HepG2 (cell line): ENCODE data around the gene ZNF264. TPM values are rescaled to one million over a fixed set of nuclear protein-coding genes. Genes with fewer than 3 reads are reported as not detected.

Experiments
- ASH2L ChIP-seq: fragments of 300-600, 200-600 bp; sonication (generic); IDR thresholded peaks from 2 replicates; pipeline ENCODE4 v1.7.0; 2017; ENCODE audit warnings: low read depth, mild to moderate bottlenecking, moderate library complexity, mixed read lengths, low read length; ENCODE audit not compliant: insufficient read length
- SAFB2 ChIP-seq: sonication (generic); formaldehyde crosslinking; IDR thresholded peaks from 2 replicates; pipeline ENCODE4 v1.5.1; 2020; ENCODE audit warnings: missing genetic modification reagents, low read depth, mild to moderate bottlenecking, borderline replicate concordance
- ZNF160 ChIP-seq: sonication (generic); formaldehyde crosslinking; IDR thresholded peaks from 2 replicates; pipeline ENCODE4 v1.8.0; 2022; ENCODE audit warnings: mild to moderate bottlenecking, inconsistent platforms, missing genetic modification reagents
- ZNF44 ChIP-seq: sonication (generic); formaldehyde crosslinking; IDR thresholded peaks from 2 replicates; pipeline ENCODE4 v1.5.1; 2020; ENCODE audit warnings: mild to moderate bottlenecking, missing genetic modification reagents
- polyA plus RNA-seq, 8 experiments: library from polyadenylated mRNA; depleted of rRNA in 3 of 8; stranded (reverse) in 7 of 8; unstranded in 1 of 8; fragments of >200 nt; fragmentation: Illumina TruSeq in 4 of 8; extraction: Trizol in 4 of 8; gene quantifications; 2 replicates each; pipeline versions ENCODE4 v1.2.1 to v1.2.3, GENCODE V29; 2011 to 2016; ENCODE audit warnings: low read depth in 4 of 8, missing spikeins in 1 of 8, mixed read lengths in 1 of 8; ENCODE audit not compliant: insufficient read depth in 1 of 8
- total RNA-seq, 5 experiments: library from RNA; depleted of rRNA; stranded (reverse); fragments of >200 nt; fragmentation: Illumina TruSeq; extraction: Trizol; gene quantifications; 2 replicates each; pipeline ENCODE4 v1.2.3, GENCODE V29; 2016; ENCODE audit warnings: low read depth in 1 of 5
- TF ChIP-seq, protein P1 (sequence below): sonication (generic); formaldehyde crosslinking; IDR thresholded peaks from 2 replicates; pipeline ENCODE4 v1.9.0; 2021; ENCODE audit warnings: missing genetic modification reagents, borderline replicate concordance
- TF ChIP-seq, protein P2 (sequence below): sonication (generic); formaldehyde crosslinking; IDR thresholded peaks from 2 replicates; pipeline ENCODE4 v1.5.0; 2020; ENCODE audit warnings: mild to moderate bottlenecking, missing genetic modification reagents, borderline replicate concordance
- TF ChIP-seq, protein P3 (sequence below): sonication (generic); formaldehyde crosslinking; IDR thresholded peaks from 2 replicates; pipeline ENCODE4 v1.5.0; 2020; ENCODE audit warnings: missing genetic modification reagents
- TF ChIP-seq, protein P4 (sequence below): sonication (generic); formaldehyde crosslinking; IDR thresholded peaks from 2 replicates; pipeline ENCODE4 v1.8.1; 2023; ENCODE audit warnings: missing genetic modification reagents, mild to moderate bottlenecking, borderline replicate concordance
- TF ChIP-seq, protein P5 (sequence below): sonication (generic); IDR thresholded peaks from 2 replicates; pipeline ENCODE4 v1.6.1; 2016; ENCODE audit warnings: low read depth, borderline replicate concordance
- TF ChIP-seq, protein P6 (sequence below): sonication (generic); formaldehyde crosslinking; conservative IDR thresholded peaks from 2 replicates; pipeline ENCODE4 v1.4.0; 2020; ENCODE audit warnings: missing genetic modification reagents

ZNF264 gene
- total and polyA plus RNA-seq, 2 of the 13 experiments (the other 11 are each of a cell fraction or from before 2014, with no cell fraction given): 3.5 to 17.6 TPM

DNA sequence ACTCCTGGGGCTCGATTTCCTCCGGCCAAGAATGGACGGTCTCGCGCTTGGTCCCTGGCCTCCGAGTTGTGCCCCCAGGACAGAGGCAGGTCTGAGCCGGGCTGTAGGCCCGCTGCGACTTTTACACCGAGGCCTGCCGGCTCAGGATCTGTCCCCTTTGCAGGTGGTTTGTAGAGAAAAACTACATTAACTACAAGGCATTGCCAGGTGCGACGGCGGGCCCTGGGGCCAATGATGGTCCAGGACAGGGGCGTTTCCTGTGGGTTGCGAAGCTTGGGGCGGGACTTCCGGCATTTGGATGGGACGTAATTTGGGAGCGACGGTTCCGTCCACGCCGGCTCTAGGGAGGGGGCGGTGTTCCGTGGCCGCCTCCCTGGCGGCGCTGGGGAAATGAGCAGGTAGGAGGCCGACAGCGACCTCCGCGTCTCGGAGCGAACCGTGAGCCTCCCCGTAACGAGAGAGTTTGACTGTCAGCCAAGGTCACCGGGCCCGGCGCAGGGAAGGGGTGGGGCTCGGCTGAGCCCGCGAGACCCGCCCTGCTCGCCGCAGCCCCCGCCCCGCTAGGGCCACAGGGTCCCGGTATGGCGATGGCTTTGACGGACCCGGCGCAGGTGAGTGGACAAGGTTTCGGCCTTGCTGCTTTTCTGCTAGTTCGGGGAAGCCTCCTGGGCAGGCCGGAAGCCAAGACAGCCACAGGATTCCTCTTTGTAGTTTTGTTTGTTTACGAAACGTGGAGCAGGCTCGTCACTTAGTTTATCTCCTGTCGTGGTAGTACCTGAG lies 49.2 kb downstream of the ZNF264 start, which contains the start of gene ZNF805 (continued):
- TF ChIP-seq, protein P1, sequence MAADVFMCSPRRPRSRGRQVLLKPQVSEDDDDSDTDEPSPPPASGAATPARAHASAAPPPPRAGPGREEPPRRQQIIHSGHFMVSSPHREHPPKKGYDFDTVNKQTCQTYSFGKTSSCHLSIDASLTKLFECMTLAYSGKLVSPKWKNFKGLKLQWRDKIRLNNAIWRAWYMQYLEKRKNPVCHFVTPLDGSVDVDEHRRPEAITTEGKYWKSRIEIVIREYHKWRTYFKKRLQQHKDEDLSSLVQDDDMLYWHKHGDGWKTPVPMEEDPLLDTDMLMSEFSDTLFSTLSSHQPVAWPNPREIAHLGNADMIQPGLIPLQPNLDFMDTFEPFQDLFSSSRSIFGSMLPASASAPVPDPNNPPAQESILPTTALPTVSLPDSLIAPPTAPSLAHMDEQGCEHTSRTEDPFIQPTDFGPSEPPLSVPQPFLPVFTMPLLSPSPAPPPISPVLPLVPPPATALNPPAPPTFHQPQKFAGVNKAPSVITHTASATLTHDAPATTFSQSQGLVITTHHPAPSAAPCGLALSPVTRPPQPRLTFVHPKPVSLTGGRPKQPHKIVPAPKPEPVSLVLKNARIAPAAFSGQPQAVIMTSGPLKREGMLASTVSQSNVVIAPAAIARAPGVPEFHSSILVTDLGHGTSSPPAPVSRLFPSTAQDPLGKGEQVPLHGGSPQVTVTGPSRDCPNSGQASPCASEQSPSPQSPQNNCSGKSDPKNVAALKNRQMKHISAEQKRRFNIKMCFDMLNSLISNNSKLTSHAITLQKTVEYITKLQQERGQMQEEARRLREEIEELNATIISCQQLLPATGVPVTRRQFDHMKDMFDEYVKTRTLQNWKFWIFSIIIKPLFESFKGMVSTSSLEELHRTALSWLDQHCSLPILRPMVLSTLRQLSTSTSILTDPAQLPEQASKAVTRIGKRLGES (CRISPR knock-in tag): 0 out of 2 replicates have a peak, but pooled peaks have one; percentile 21
- TF ChIP-seq ZNF44 (CRISPR knock-in tag) (no peak), ZNF160 (CRISPR knock-in tag) (no peak), SAFB2 (CRISPR knock-in tag) (peak; percentile 36; the same call in 1 of the 2 replicates), ASH2L (peak; percentile 90)
- TF ChIP-seq, protein P2, sequence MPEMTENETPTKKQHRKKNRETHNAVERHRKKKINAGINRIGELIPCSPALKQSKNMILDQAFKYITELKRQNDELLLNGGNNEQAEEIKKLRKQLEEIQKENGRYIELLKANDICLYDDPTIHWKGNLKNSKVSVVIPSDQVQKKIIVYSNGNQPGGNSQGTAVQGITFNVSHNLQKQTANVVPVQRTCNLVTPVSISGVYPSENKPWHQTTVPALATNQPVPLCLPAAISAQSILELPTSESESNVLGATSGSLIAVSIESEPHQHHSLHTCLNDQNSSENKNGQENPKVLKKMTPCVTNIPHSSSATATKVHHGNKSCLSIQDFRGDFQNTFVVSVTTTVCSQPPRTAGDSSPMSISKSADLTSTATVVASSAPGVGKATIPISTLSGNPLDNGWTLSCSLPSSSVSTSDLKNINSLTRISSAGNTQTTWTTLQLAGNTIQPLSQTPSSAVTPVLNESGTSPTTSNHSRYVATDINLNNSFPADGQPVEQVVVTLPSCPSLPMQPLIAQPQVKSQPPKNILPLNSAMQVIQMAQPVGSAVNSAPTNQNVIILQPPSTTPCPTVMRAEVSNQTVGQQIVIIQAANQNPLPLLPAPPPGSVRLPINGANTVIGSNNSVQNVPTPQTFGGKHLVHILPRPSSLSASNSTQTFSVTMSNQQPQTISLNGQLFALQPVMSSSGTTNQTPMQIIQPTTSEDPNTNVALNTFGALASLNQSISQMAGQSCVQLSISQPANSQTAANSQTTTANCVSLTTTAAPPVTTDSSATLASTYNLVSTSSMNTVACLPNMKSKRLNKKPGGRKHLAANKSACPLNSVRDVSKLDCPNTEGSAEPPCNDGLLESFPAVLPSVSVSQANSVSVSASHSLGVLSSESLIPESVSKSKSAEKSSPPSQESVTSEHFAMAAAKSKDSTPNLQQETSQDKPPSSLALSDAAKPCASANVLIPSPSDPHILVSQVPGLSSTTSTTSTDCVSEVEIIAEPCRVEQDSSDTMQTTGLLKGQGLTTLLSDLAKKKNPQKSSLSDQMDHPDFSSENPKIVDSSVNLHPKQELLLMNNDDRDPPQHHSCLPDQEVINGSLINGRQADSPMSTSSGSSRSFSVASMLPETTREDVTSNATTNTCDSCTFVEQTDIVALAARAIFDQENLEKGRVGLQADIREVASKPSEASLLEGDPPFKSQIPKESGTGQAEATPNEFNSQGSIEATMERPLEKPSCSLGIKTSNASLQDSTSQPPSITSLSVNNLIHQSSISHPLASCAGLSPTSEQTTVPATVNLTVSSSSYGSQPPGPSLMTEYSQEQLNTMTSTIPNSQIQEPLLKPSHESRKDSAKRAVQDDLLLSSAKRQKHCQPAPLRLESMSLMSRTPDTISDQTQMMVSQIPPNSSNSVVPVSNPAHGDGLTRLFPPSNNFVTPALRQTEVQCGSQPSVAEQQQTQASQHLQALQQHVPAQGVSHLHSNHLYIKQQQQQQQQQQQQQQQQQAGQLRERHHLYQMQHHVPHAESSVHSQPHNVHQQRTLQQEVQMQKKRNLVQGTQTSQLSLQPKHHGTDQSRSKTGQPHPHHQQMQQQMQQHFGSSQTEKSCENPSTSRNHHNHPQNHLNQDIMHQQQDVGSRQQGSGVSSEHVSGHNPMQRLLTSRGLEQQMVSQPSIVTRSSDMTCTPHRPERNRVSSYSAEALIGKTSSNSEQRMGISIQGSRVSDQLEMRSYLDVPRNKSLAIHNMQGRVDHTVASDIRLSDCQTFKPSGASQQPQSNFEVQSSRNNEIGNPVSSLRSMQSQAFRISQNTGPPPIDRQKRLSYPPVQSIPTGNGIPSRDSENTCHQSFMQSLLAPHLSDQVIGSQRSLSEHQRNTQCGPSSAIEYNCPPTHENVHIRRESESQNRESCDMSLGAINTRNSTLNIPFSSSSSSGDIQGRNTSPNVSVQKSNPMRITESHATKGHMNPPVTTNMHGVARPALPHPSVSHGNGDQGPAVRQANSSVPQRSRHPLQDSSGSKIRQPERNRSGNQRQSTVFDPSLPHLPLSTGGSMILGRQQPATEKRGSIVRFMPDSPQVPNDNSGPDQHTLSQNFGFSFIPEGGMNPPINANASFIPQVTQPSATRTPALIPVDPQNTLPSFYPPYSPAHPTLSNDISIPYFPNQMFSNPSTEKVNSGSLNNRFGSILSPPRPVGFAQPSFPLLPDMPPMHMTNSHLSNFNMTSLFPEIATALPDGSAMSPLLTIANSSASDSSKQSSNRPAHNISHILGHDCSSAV (CRISPR knock-in tag): no peak
- TF ChIP-seq, protein P3, sequence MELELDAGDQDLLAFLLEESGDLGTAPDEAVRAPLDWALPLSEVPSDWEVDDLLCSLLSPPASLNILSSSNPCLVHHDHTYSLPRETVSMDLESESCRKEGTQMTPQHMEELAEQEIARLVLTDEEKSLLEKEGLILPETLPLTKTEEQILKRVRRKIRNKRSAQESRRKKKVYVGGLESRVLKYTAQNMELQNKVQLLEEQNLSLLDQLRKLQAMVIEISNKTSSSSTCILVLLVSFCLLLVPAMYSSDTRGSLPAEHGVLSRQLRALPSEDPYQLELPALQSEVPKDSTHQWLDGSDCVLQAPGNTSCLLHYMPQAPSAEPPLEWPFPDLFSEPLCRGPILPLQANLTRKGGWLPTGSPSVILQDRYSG (CRISPR knock-in tag): no peak; the same call in none of the 2 replicates
- TF ChIP-seq, protein P4, sequence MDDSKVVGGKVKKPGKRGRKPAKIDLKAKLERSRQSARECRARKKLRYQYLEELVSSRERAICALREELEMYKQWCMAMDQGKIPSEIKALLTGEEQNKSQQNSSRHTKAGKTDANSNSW: peak; percentile 50; the same call in 1 of the 2 replicates
- TF ChIP-seq, protein P5, sequence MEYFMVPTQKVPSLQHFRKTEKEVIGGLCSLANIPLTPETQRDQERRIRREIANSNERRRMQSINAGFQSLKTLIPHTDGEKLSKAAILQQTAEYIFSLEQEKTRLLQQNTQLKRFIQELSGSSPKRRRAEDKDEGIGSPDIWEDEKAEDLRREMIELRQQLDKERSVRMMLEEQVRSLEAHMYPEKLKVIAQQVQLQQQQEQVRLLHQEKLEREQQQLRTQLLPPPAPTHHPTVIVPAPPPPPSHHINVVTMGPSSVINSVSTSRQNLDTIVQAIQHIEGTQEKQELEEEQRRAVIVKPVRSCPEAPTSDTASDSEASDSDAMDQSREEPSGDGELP: peak; percentile 47; the same call in 1 of the 2 replicates
- TF ChIP-seq, protein P6, sequence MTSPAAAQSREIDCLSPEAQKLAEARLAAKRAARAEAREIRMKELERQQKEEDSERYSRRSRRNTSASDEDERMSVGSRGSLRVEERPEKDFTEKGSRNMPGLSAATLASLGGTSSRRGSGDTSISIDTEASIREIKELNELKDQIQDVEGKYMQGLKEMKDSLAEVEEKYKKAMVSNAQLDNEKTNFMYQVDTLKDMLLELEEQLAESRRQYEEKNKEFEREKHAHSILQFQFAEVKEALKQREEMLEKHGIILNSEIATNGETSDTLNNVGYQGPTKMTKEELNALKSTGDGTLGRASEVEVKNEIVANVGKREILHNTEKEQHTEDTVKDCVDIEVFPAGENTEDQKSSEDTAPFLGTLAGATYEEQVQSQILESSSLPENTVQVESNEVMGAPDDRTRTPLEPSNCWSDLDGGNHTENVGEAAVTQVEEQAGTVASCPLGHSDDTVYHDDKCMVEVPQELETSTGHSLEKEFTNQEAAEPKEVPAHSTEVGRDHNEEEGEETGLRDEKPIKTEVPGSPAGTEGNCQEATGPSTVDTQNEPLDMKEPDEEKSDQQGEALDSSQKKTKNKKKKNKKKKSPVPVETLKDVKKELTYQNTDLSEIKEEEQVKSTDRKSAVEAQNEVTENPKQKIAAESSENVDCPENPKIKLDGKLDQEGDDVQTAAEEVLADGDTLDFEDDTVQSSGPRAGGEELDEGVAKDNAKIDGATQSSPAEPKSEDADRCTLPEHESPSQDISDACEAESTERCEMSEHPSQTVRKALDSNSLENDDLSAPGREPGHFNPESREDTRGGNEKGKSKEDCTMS (CRISPR knock-in tag): no peak
